HTERT RPE-1 (cell line): ENCODE results near the gene MED16.
"Not testable (repeated sequence)": the region's sequence is repeated elsewhere in the genome, so short reads cannot be mapped to it uniquely, and the experiment has no call there.

Experiments used
- in situ Hi-C: fragments of 300-500 bp; cut with MboI; formaldehyde crosslinking; loops from 4 replicates; pipeline ENCODE4 v1.14.3; 2020; ENCODE audit warnings: low sequenced_read_pairs

The MED16 gene

DNA sequence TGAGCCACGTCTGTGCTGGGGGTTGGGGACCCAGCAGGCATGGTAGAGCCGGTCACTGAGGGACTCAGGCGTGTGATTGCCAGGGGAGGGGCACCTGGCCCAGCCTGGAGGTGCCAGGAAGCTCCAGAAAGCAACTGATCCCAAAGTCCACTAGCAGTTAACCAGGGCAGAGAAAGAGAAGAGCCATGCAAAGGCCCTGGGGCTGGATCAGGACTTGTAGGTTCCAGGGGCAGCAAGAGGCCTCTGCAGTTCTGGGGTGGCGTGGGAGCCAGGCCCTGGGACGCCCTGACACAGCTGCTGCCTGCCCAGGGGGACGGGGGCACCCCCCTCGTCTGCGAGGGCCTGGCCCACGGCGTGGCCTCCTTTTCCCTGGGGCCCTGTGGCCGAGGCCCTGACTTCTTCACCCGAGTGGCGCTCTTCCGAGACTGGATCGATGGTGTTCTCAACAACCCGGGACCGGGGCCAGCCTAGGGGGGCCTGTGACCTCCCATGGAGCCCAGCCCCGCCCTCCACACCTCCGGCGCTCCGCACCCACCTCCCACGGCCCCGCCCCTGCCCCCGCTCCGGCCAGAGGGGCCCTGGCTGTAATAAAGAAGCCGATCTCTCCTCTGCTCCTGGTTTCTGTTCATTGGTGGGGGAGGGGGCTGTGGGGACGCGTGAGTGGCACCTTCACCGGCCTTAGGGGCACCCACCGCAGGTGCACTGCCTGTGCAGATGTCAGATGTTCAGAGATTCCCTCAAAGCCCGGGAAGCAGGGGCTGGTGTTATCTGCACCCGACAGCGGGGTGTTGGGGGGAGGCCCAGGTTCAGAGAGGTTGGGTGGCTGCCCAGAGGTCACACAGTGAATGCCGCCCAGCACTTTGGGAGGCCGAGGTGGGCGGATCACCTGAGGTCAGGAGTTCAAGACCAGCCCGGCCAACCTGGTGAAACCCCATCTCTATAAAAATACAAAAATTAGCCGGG is 61.3 kb downstream of the MED16 start:
- in situ Hi-C loops: no loop called here

DNA sequence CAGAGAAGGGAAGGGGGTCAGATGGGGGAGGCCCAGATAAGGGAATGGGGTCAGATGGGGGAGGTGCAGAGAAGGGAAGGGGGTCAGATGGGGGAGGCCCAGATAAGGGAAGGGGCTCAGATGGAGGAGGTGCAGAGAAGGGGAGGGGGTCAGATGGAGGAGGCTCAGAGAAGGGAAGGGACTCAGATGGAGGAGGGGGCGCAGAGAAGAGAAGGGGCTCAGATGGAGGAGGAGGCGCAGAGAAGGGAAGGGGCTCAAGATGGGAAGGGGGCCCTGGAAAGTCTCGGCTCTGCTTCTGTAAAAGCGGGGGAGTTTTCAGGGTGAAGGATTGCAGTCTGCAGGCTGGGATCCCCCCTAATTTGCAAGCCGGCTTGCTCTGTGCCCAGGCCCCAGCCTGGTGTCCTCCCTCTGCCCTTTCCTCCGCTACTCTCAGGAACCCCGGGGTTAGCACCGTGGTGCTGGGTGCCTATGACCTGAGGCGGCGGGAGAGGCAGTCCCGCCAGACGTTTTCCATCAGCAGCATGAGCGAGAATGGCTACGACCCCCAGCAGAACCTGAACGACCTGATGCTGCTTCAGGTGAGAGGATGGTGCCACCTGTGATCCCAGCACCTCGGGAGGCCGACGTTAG is 63.7 kb downstream of the MED16 start:
- in situ Hi-C loops: no loop called here

DNA sequence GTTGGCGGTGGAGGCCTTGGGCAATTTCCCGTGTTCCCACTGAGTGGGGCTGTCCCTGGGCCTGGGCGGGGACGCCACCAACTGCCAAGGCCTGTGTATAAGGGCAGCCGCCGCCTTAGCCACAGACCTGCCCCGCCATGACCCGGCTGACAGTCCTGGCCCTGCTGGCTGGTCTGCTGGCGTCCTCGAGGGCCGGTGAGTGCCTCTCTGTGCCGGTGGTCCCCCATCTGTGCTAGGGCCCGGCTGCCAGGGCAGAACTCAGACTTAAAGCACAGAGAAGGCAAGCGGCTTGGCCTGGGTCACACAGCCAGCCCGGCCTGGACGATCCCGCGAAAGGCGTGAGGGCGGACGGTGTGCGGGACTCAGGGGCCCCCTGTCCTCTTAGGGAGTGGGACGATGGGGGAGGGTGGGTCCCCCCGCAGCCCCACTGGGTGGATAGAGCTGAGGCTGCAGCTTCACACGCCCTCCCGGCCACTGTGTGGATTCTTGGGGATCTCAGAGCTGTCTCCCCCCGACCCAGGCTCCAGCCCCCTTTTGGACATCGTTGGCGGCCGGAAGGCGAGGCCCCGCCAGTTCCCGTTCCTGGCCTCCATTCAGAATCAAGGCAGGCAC is 65.2 kb downstream of the MED16 start, which contains the start of gene AZU1:
Gene AZU1, plus strand, starts transcription at position 128 of the 612 bp plus-strand sequence. Its CDS starts 10 bp downstream, at position 138.
- in situ Hi-C loops: no loop called here

DNA sequence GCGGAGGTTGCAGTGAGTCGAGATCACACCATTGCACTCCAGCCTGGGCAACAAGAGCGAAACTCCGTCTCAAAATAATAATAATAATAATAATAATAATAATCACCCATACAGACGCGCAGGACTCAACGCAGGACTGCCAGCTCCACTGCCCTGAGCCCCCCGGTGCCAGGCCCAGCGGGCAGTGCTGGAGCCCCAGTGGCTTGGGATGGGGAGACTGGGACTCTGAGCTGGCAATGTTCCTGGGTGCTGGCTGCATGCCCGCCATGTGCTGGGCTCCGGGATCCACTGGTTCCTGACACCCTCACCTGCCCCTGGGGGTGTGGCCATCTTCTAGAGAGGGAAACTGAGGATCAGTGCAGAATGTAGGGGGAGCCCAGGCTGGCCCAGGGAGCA is 65.7 kb downstream of the MED16 start:
- in situ Hi-C loops: no loop called here

DNA sequence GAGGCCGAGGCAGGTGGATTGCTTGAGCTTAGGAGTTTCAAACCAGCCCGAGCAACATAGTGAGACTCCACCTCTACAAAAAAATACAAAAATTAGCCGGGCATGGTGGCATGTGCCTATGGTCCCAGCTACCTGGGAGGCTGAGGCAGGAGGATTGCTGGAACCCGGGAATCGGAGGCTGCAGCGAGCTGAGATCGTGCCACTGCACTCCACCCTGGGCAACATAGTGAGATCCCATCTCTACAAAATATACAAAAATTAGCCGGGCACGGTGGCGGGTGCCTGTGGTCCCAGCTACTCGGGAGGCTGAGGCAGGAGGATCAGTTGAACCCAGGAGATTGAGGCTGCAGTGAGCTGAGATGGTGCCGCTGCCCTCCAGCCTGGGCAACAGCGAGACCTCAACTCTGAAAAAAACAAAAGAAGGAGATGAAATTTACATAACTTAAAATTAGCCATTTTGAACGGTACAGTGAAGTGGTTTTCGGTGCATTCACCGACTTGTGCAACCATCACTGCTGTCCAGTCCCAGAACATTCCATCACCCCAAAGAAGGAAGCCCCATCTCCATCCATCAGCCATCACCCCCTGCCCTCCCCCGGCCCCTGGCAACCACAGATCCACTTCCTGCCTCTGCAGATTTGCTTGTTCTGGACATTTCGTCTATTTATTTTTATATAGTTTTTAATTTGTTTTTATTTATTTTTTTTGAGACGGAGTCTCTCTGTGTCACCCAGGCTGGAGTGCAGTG is 66.9 kb downstream of the MED16 start:
- in situ Hi-C loops: no loop called here

DNA sequence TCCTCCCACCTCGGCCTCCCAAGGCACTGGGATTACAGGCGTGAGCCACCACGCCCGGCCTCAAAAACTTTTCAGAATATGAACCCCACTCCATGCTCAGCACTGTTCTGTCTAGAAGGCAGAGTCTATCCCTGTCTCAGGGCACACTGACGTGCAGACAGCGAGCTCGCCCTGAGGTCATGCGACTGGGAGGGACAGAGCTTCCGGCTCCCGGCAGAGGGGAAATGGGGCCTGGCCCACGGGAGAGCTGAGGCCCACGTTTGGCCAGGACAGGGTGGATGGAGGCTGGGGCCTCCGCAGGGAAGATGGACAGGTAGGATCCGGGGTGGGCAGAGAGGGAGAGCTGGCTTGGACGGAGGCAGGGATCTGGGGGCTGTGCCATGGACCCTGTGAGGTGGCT is 68.1 kb downstream of the MED16 start:
- in situ Hi-C loops: no loop called here

DNA sequence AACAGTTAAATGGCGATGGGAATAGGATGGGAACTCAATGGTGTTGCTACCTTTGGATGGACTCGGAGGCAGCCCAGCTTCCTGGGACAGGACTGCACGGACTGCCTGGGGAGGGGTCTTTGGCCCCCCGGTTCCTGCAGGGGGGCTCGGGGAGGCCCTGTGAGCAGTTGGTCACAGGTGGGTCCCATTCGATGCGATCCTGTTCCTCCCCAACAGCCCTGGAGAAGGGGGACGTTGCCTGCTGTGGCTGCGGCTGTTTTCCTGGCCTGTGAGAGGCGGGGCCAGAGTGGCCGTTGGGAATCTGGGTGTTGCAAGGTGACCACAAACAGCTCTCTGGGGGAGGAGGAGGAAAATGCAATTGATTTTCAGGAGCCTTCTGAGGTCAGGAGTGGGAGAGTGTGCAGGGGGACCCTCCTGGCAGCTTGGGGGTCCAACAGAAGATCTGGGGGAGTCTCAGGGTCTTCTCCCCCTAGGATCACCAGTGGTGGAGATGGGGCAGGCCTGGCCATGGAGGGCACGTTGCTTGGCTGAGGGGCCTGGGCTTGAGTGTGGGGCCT is 69.3 kb downstream of the MED16 start:
- in situ Hi-C loops: no loop called here

DNA sequence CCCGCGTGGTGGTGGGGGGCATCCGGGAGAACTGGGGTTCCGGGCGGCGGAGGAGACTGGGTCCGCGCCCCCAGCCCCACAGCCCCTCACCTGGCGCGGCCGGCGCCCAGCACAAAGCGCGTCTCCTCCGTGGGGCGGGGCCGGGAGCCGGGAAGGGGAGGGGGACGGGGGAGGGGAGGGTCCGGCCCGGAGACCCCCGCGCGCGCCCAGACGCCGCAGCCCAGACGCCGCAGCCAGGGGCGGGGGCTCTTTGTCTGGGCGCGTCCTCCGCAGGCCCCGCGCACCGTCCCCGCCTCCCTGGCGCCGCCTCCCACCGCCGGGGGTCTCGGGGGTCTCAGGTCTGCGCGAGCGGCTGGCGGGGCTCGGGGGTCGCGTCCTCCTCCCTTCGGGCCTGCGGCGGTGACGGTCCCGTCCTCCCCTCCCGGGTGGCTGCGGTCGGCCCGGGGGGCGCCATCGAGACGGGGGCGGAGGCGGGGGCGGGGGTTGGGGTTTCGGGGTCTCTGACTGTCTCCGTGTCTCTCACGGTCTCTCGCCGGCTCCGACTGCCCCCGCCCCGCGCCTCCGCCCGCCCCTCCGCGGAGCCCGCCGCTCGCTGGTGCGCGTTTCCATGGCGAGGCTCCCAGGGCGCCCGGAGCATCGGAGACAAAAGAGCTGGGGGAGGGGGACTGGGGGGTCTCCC is 71.0 kb downstream of the MED16 start, which contains the start of gene PLPPR3:
Gene PLPPR3, minus strand, starts transcription at position 131 of the 679 bp plus-strand sequence. CDS start 396 bp downstream, outside the sequence.
- in situ Hi-C loops: no loop called here

DNA sequence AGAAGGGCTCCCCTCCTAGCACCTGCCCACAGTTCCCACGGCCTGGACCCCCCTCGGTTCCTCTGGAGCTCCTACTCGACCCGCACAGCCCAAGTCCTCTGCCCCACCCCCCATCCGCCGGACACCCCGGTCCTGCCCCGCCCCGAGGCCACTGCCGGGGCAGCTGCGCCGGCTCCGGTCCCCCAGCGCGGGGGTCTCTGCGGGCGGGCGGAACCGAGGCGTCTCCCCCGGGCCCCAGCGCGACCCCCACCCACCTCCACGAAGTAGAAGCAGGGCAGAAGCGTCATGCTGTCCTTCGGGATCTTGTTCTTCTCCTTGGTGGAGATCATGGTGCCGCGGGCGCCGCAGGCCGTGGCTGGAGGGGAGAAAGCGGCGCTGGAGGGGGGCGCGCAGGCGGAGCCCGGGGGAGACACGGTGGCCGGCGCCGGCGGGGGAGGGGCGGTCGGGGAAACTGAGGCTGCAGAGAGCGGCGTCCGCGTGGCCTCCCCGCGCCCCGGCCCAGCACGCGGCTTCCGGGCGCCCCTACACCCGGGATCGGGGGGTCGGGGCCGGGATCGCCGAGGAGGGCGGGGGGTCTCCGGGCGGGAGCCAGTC is 71.7 kb downstream of the MED16 start:
- in situ Hi-C loops: no loop called here

DNA sequence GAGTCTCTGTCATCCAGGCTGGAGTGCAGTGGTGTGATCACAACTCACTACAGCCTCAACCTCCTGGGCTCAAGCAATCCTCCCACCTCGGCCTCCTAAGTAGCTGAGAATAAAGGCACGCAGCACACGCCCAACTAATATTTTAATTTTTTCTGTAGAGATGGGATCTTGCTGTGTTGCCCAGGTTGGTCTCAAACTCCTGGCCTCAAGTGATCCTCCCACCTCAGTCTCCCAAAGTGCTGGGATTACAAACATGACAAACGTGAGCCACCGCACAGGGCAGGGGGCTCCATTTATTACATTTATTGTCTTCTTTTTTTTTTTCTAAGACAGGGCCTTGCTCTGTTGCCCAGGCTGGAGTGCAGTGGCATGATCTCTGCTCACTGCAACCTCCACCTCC is 72.8 kb downstream of the MED16 start:
- in situ Hi-C loops: not testable (repeated sequence)
